Large intestine (tissue), 3 donors: ENCODE data around the gene YY1AP1. TPM values are rescaled to one million over a fixed set of nuclear protein-coding genes. Genes with fewer than 3 reads are reported as not detected.
"Not testable (repeated sequence)": the region's sequence is repeated elsewhere in the genome, so short reads cannot be mapped to it uniquely, and the experiment has no call there.

Experiments used
- DNase-seq, 2 donors: peaks; one replicate each; pipeline versions ENCODE4 v3.0.0 to v3.0.0-alpha.2; 2013
- H3K27ac ChIP-seq: one replicate; pipeline ENCODE4 v1.5.1; 2013; ENCODE audit warnings: low read length
- H3K27me3 ChIP-seq: 2 replicates; pipeline ENCODE4 v1.6.1; 2013; ENCODE audit warnings: low read length; ENCODE audit not compliant: control insufficient read depth, insufficient read depth
- H3K36me3 ChIP-seq: 2 replicates; pipeline ENCODE4 v1.6.1; 2013; ENCODE audit warnings: low read length; ENCODE audit not compliant: control insufficient read depth, insufficient read depth
- H3K4me1 ChIP-seq: one replicate; pipeline ENCODE4 v1.6.1; 2013; ENCODE audit warnings: low read length; ENCODE audit not compliant: control insufficient read depth, insufficient read depth
- H3K4me3 ChIP-seq: one replicate; pipeline ENCODE4 v1.5.1; 2013; ENCODE audit warnings: low read length
- H3K9me3 ChIP-seq: one replicate; pipeline ENCODE4 v1.6.1; 2013; ENCODE audit warnings: mild to moderate bottlenecking, low read depth, low read length, moderate library complexity; ENCODE audit not compliant: control insufficient read depth
- WGBS: methylation state at CpG from one replicate; pipeline ENCODE4 v1.1.5; 2013; ENCODE audit warnings: low lambda C conversion rate; ENCODE audit not compliant: insufficient coverage; 5-methylcytosine and 5-hydroxymethylcytosine counted together
- polyA plus RNA-seq: library from polyadenylated mRNA; unstranded; fragments of 120-200 nt; gene quantifications from one replicate; pipeline ENCODE4 v1.2.1, GENCODE V29; 2013

Gene YY1AP1
- polyA plus RNA-seq, 1 donor = 57.1 TPM

DNA sequence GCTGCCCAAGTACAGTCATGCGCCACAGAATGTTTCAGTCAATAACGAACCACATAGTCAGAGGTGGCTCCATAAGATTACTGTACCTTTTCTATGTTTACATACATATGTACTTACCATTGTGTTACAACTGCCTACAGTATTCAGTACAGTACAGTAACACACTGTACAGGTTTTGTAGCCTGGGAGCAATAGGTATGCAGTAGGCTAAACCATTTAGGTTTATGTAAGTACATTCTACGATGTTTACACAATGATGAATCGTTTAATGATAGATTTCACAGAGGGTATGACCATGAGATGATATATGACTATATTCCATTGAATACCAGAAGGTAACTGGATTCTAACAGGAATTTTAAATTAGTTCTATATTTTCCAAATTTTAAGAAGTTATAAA, 10.5 kb downstream of the YY1AP1 start:
- H3K9me3 ChIP-seq = no peaks in the 10 kb centered on the region
- no peak overlapping the region for H3K4me3 ChIP-seq
- H3K36me3 ChIP-seq = peaks cover 57% of the 10 kb centered on the region
- no peak overlapping the region for H3K27ac ChIP-seq
- no CpG with 5 or more reads among the region's 4 CpGs for WGBS
- H3K27me3 ChIP-seq = no peaks in the 10 kb centered on the region
- H3K4me1 ChIP-seq = no peaks in the 10 kb centered on the region
- DNase-seq = no peak

GRCh38 chr1:155673003-155673402, 15.6 kb downstream of the YY1AP1 start:
- Histone ChIP-seq H3K27ac (no peak overlapping the region), H3K27me3 (no peaks in the 10 kb centered on the region), H3K4me1 (no peaks in the 10 kb centered on the region), H3K4me3 (no peak overlapping the region), H3K9me3 (no peaks in the 10 kb centered on the region), H3K36me3 (peaks cover 75% of the 10 kb centered on the region)
- 100% methylated on average over 1 of the region's 6 CpGs for WGBS
- no peak for DNase-seq

DNA sequence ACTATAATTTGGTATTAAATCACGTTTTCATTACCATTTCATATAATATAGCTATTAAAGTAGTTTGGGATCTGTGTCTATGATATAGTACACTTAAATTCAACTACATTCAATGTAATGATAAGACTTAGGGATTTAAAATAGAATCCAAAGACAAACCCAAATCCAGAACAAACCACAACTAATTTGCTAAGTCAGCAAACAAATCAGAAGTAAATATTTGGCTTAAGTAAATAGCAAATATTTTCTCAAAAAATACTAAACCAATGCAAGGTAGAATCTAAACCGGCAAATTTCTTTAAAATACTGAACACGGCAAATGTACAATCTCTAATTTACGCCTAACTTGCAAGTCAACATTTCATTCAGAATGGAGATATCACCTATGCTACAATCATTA, 16.8 kb downstream of the YY1AP1 start:
- Histone ChIP-seq H3K9me3 (no peaks in the 10 kb centered on the region), H3K4me1 (no peaks in the 10 kb centered on the region), H3K27ac (no peak overlapping the region), H3K27me3 (no peaks in the 10 kb centered on the region), H3K4me3 (no peak overlapping the region), H3K36me3 (peaks cover 73% of the 10 kb centered on the region)
- 80% methylated on average over 4 of the region's 4 CpGs for WGBS
- no peak for DNase-seq

- no peak overlapping the region for H3K4me3 ChIP-seq
- no peaks in the 10 kb centered on the region for H3K9me3 ChIP-seq
- no peak for DNase-seq
- 100% methylated on average over 1 of the region's 5 CpGs for WGBS
- H3K27ac ChIP-seq = no peak overlapping the region
- H3K36me3 ChIP-seq = peaks cover 73% of the 10 kb centered on the region
- no peaks in the 10 kb centered on the region for H3K27me3 ChIP-seq
- no peaks in the 10 kb centered on the region for H3K4me1 ChIP-seq
Measured at GRCh38 chr1:155669233-155670162, 19.1 kb downstream of the YY1AP1 start.

DNA sequence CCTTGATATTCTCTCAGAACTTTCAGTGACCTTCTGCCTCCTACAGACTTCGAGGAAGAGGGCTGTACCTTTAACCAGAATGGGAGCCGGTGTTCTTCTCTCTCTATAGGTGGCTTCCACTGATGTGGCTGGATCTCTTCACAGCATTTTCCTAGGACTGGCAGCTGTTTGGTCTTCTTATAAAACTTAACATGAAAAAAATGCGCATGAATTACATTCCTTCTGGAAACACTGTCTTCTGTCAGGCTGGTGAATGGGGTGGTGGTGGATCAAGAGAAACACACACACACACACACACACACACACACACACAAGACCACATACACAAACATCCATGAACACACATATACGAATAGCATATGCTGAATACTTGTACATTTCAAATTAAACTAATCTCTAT, 27.3 kb downstream of the YY1AP1 start:
- not testable (repeated sequence) for DNase-seq, H3K4me1 ChIP-seq, H3K27ac ChIP-seq, H3K4me3 ChIP-seq, H3K9me3 ChIP-seq, H3K27me3 ChIP-seq
- peaks cover 57% of the 10 kb centered on the region for H3K36me3 ChIP-seq
- whole genome bisulfite sequencing = 100% methylated on average over 1 of the region's 4 CpGs

DNA sequence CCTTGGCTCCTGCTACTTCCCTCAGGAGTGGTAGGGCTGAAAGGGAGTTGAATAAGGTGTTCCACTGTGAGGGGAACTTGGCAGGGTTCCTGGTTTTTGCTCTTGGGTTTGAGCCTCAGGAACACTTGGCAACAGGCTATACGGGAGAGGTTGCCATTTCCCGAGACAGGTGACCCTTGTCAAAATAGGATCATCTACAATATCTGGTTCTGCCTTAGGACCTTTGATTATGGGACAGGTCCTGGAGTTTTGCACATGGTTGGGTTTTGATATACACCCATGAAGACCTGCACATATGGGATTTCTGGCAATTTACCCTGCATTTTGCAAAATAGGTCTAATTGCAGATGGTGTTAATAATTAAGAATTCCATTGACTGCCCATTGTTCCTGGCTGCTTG, 31.1 kb downstream of the YY1AP1 start:
- no peaks in the 10 kb centered on the region for H3K9me3 ChIP-seq

DNA sequence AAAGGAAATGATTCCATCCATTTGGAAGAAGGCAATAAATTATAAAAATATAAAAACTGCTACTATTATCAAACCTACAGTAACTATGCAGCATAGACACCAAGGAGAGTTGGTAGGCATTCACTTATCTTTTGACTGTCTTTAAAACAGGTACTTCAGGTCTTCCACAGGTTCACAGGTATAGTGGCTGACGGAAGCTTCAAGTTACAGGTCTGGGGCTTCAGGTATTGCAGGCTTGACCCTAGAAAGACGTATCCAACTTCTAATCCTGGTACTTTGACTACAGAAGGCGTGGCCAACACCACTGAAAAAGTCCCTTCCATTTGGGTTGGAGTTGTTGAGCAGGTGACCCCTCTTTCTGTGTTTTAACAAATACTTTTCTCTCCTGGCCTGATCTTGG, 35.6 kb downstream of the YY1AP1 start:
- Histone ChIP-seq H3K27ac (no peak overlapping the region), H3K4me3 (no peak overlapping the region), H3K27me3 (no peaks in the 10 kb centered on the region), H3K9me3 (no peaks in the 10 kb centered on the region), H3K36me3 (no peaks in the 10 kb centered on the region), H3K4me1 (no peaks in the 10 kb centered on the region)
- DNase-seq = no peak
- WGBS = no CpG with 5 or more reads among the region's 3 CpGs

More for the DNA sequence above, 31.1 kb downstream of the YY1AP1 start:
- H3K27me3 ChIP-seq = no peaks in the 10 kb centered on the region
- peaks cover 35% of the 10 kb centered on the region for H3K36me3 ChIP-seq
- no peak overlapping the region for H3K4me3 ChIP-seq
- no peak for DNase-seq
- no peak overlapping the region for H3K27ac ChIP-seq
- WGBS = no CpG with 5 or more reads among the region's 2 CpGs
- no peaks in the 10 kb centered on the region for H3K4me1 ChIP-seq

- DNase-seq = no peak
- 60% methylated on average over 1 of the region's 3 CpGs for WGBS
- Histone ChIP-seq H3K9me3 (no peaks in the 10 kb centered on the region), H3K4me3 (no peak overlapping the region), H3K27ac (no peak overlapping the region), H3K4me1 (no peaks in the 10 kb centered on the region), H3K36me3 (no peaks in the 10 kb centered on the region), H3K27me3 (no peaks in the 10 kb centered on the region)
Measured at GRCh38 chr1:155651861-155652661, 36.5 kb downstream of the YY1AP1 start.

DNA sequence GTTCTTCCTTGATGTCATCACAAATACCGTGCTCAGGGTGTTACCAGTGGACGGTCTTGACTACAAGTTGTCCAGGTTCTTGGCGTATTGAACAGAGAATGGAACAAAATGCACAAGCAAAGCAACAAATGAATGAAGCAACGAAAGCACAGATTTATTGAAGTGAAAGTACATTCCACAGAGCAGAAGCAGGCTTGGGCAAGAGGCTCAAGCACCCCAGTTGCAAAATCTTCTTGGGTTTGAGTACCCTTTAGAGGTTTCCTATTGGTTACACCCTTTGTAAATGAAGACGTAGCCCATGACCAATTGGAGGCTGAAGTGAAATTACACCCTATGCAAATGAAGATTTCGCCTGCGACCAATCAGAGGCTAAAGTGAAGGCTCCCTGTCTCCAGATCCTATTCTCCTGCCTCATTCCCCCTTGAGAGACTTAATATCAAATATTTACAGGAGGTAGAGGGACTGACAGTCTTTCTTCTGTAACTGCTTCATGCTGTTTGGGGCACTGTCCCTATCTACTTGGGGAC, 38.3 kb downstream of the YY1AP1 start:
- Histone ChIP-seq H3K4me3 (no peak overlapping the region), H3K27me3 (no peaks in the 10 kb centered on the region), H3K27ac (no peak overlapping the region), H3K9me3 (no peaks in the 10 kb centered on the region), H3K36me3 (no peaks in the 10 kb centered on the region), H3K4me1 (no peaks in the 10 kb centered on the region)
- 90% methylated on average over 2 of the region's 7 CpGs for whole genome bisulfite sequencing
- no peak for DNase-seq

- no peaks in the 10 kb centered on the region for H3K9me3 ChIP-seq
- H3K4me3 ChIP-seq = no peak overlapping the region
- no peak overlapping the region for H3K27ac ChIP-seq
- H3K4me1 ChIP-seq = no peaks in the 10 kb centered on the region
- no peaks in the 10 kb centered on the region for H3K36me3 ChIP-seq
- H3K27me3 ChIP-seq = no peaks in the 10 kb centered on the region
- no peak for DNase-seq
Measured at GRCh38 chr1:155649676-155650075, 38.9 kb downstream of the YY1AP1 start.
